HUDEP-2 (cell line): ENCODE data around the gene DCC.

Source experiments
- DNase-seq, 76 experiments: peaks; one replicate each; lab custom pipeline; 2025; ENCODE audit not compliant: unreplicated experiment in 76 of 76; lab: John Stamatoyannopoulos, UW

The DCC gene

GRCh38 chr18:52339891-52340371 lies at the start of gene DCC:
TSS of gene DCC (plus strand) at chr18:52340197. CDS start at chr18:52340788, 591 bp downstream.
- DNase-seq: peak in 5 of 76 experiments; percentile 0 to 14 (median 1)

GRCh38 chr18:52310651-52311050 lies 29.3 kb upstream of the DCC start:
- DNase-seq: no peak

GRCh38 chr18:52311331-52311730 lies 28.7 kb upstream of the DCC start:
- DNase-seq: no peak

- DNase-seq: no peak
Measured at GRCh38 chr18:52312346-52312745, 27.7 kb upstream of the DCC start.

GRCh38 chr18:52313213-52313612 lies 26.8 kb upstream of the DCC start:
- no peak for DNase-seq

GRCh38 chr18:52319424-52319983 lies 20.5 kb upstream of the DCC start:
- DNase-seq: no peak

GRCh38 chr18:52322307-52322706 lies 17.7 kb upstream of the DCC start:
- no peak for DNase-seq

GRCh38 chr18:52323802-52324201 lies 16.2 kb upstream of the DCC start:
- no peak for DNase-seq

GRCh38 chr18:52325997-52326396 lies 14.0 kb upstream of the DCC start:
- DNase-seq: no peak

- no peak for DNase-seq
Measured at GRCh38 chr18:52333860-52334259, 6.1 kb upstream of the DCC start.

GRCh38 chr18:52334307-52334706 lies 5.7 kb upstream of the DCC start:
- no peak for DNase-seq

GRCh38 chr18:52334896-52335295 lies 5.1 kb upstream of the DCC start:
- no peak for DNase-seq

GRCh38 chr18:52337276-52337675 lies 2.7 kb upstream of the DCC start:
- no peak for DNase-seq

- DNase-seq: no peak
Measured at GRCh38 chr18:52340406-52341102, 557 bp downstream of the DCC start.

- DNase-seq: no peak
Measured at GRCh38 chr18:52341103-52341432, 1.1 kb downstream of the DCC start.

GRCh38 chr18:52341608-52342381 lies 1.8 kb downstream of the DCC start:
- no peak for DNase-seq

GRCh38 chr18:52342456-52342855 lies 2.5 kb downstream of the DCC start:
- DNase-seq: no peak

- DNase-seq: no peak
Measured at GRCh38 chr18:52343138-52343537, 3.1 kb downstream of the DCC start.

GRCh38 chr18:52343731-52344340 lies 3.8 kb downstream of the DCC start:
- DNase-seq: no peak

GRCh38 chr18:52344881-52345280 lies 4.9 kb downstream of the DCC start:
- no peak for DNase-seq

GRCh38 chr18:52345428-52345827 lies 5.4 kb downstream of the DCC start:
- DNase-seq: no peak
